HepG2 (cell line): ENCODE results near the gene ZIK1. TPM values are rescaled to one million over a fixed set of nuclear protein-coding genes. Genes with fewer than 3 reads are reported as not detected.
A peak's percentile ranks its signal among the peaks of the same experiment; 100 is the strongest.

Source experiments
- ARID4A ChIP-seq: sonication (generic); formaldehyde crosslinking; IDR thresholded peaks from 2 replicates; pipeline ENCODE4 v1.5.0; 2020; ENCODE audit warnings: mild to moderate bottlenecking, missing genetic modification reagents, borderline replicate concordance
- CBFB ChIP-seq: sonication (generic); formaldehyde crosslinking; IDR thresholded peaks from 2 replicates; pipeline ENCODE4 v1.4.0; 2020; ENCODE audit warnings: missing genetic modification reagents
- DMAP1 ChIP-seq: IDR thresholded peaks from 2 replicates; pipeline ENCODE4 v1.6.1; 2016
- HNRNPK ChIP-seq: fragments of 200-400 bp; formaldehyde crosslinking; IDR thresholded peaks from 2 replicates; pipeline ENCODE4 v1.6.1; 2018; ENCODE audit warnings: low read length, low read depth, moderate library complexity, mild to moderate bottlenecking; ENCODE audit not compliant: poor library complexity, severe bottlenecking
- HNRNPL ChIP-seq: fragments of 200-400 bp; formaldehyde crosslinking; IDR thresholded peaks from 2 replicates; pipeline ENCODE4 v1.6.1; 2017; ENCODE audit warnings: mild to moderate bottlenecking, low read depth, low read length
- KAT8 ChIP-seq: IDR thresholded peaks from 2 replicates; pipeline ENCODE4 v1.6.1; 2016; ENCODE audit warnings: missing genetic modification reagents, missing compliant biosample characterization
- KDM1A ChIP-seq: IDR thresholded peaks from 2 replicates; pipeline ENCODE4 v1.6.1; 2016; ENCODE audit warnings: missing compliant biosample characterization
- KDM4B ChIP-seq: sonication (generic); formaldehyde crosslinking; IDR thresholded peaks from 2 replicates; pipeline ENCODE4 v1.4.0; 2020; ENCODE audit warnings: missing genetic modification reagents
- MAFG ChIP-seq: sonication (generic); formaldehyde crosslinking; IDR thresholded peaks from 2 replicates; pipeline ENCODE4 v1.5.1; 2020; ENCODE audit warnings: mild to moderate bottlenecking, missing genetic modification reagents
- PHF8 ChIP-seq: sonication (generic); formaldehyde crosslinking; IDR thresholded peaks from 2 replicates; pipeline ENCODE4 v1.5.0; 2020; ENCODE audit warnings: missing genetic modification reagents
- RBAK ChIP-seq: sonication (generic); formaldehyde crosslinking; IDR thresholded peaks from 2 replicates; pipeline ENCODE4 v1.5.1; 2020; ENCODE audit warnings: mild to moderate bottlenecking, missing genetic modification reagents
- TERF1 ChIP-seq: sonication (generic); formaldehyde crosslinking; IDR thresholded peaks from 2 replicates; pipeline ENCODE4 v1.8.0; 2022; ENCODE audit warnings: mild to moderate bottlenecking, missing genetic modification reagents, moderate library complexity
- ZMAT3 ChIP-seq: sonication (generic); formaldehyde crosslinking; conservative IDR thresholded peaks from 2 replicates; pipeline ENCODE4 v1.7.0; 2021; ENCODE audit warnings: missing genetic modification reagents
- ZNF142 ChIP-seq: sonication (generic); formaldehyde crosslinking; IDR thresholded peaks from 2 replicates; pipeline ENCODE4 v1.4.0; 2020; ENCODE audit warnings: missing genetic modification reagents
- ZNF256 ChIP-seq: sonication (generic); formaldehyde crosslinking; conservative IDR thresholded peaks from 2 replicates; pipeline ENCODE4 v1.4.0; 2020; ENCODE audit warnings: missing genetic modification reagents
- ZNF383 ChIP-seq: sonication (generic); formaldehyde crosslinking; IDR thresholded peaks from 2 replicates; pipeline ENCODE4 v1.4.0; 2020; ENCODE audit warnings: missing genetic modification reagents, mild to moderate bottlenecking, borderline replicate concordance
- ZNF557 ChIP-seq: sonication (generic); formaldehyde crosslinking; IDR thresholded peaks from 2 replicates; pipeline ENCODE4 v1.4.0; 2020; ENCODE audit warnings: missing genetic modification reagents
- ZSCAN25 ChIP-seq: sonication (generic); formaldehyde crosslinking; IDR thresholded peaks from 2 replicates; pipeline ENCODE4 v1.8.0; 2022; ENCODE audit warnings: mild to moderate bottlenecking, missing genetic modification reagents
- polyA plus RNA-seq, 8 experiments: library from polyadenylated mRNA; depleted of rRNA in 3 of 8; stranded (reverse) in 7 of 8; unstranded in 1 of 8; fragments of >200 nt; fragmentation: Illumina TruSeq in 4 of 8; extraction: Trizol in 4 of 8; gene quantifications; 2 replicates each; pipeline versions ENCODE4 v1.2.1 to v1.2.3, GENCODE V29; 2011 to 2016; ENCODE audit warnings: low read depth in 4 of 8, missing spikeins in 1 of 8, mixed read lengths in 1 of 8; ENCODE audit not compliant: insufficient read depth in 1 of 8
- total RNA-seq, 5 experiments: library from RNA; depleted of rRNA; stranded (reverse); fragments of >200 nt; fragmentation: Illumina TruSeq; extraction: Trizol; gene quantifications; 2 replicates each; pipeline ENCODE4 v1.2.3, GENCODE V29; 2016; ENCODE audit warnings: low read depth in 1 of 5

ZIK1 gene
- total and polyA plus RNA-seq, 2 of the 13 experiments (the other 11 are each of a cell fraction or from before 2014, with no cell fraction given) = 2.1 to 7.2 TPM

GRCh38 chr19:57578487-57579205 lies 5.3 kb upstream of the ZIK1 start, which contains the start of gene ZNF416 (continued):
- TF ChIP-seq KDM4B (CRISPR knock-in tag) = no peak
- no peak for TF ChIP-seq ZMAT3 (CRISPR knock-in tag)
- no peak for TF ChIP-seq CBFB (CRISPR knock-in tag)
- no peak for TF ChIP-seq HNRNPK
- TF ChIP-seq RBAK (CRISPR knock-in tag) = no peak
- no peak for TF ChIP-seq HNRNPL
- no peak for TF ChIP-seq ZNF383 (CRISPR knock-in tag)
- peak; percentile 67 for TF ChIP-seq PHF8 (CRISPR knock-in tag)
- no peak for TF ChIP-seq ZNF557 (CRISPR knock-in tag)
- TF ChIP-seq ZSCAN25 (CRISPR knock-in tag) = peak; percentile 35; the same call in 1 of the 2 replicates
- no peak for TF ChIP-seq ZNF256 (CRISPR knock-in tag)
- no peak for TF ChIP-seq KDM1A
- TF ChIP-seq ARID4A (CRISPR knock-in tag) = peak; percentile 95
- no peak for TF ChIP-seq MAFG (CRISPR knock-in tag)
- peak; percentile 83 for TF ChIP-seq KAT8 (CRISPR knock-in tag)
- no peak for TF ChIP-seq TERF1
- TF ChIP-seq DMAP1 (CRISPR knock-in tag) = no peak
- no peak for TF ChIP-seq ZNF142 (CRISPR knock-in tag)
